ENCODE data around the gene ACO1. TPM values are rescaled to one million over a fixed set of nuclear protein-coding genes. Genes with fewer than 3 reads are reported as not detected.

Gene ACO1
- total RNA-seq, 1 experiment from 2014 or later = 36.2 TPM

- TF ChIP-seq ZNF274 (IDR thresholded peaks at IDR 0.05; ENCODE audit: low read depth, low read length) (no peak), EGR1 (IDR thresholded peaks at IDR 0.05; ENCODE audit: low read depth) (no peak)
These were observed 13.8 kb downstream of the ACO1 start (continued) for GRCh38 chr9:32398207-32398606.

DNA sequence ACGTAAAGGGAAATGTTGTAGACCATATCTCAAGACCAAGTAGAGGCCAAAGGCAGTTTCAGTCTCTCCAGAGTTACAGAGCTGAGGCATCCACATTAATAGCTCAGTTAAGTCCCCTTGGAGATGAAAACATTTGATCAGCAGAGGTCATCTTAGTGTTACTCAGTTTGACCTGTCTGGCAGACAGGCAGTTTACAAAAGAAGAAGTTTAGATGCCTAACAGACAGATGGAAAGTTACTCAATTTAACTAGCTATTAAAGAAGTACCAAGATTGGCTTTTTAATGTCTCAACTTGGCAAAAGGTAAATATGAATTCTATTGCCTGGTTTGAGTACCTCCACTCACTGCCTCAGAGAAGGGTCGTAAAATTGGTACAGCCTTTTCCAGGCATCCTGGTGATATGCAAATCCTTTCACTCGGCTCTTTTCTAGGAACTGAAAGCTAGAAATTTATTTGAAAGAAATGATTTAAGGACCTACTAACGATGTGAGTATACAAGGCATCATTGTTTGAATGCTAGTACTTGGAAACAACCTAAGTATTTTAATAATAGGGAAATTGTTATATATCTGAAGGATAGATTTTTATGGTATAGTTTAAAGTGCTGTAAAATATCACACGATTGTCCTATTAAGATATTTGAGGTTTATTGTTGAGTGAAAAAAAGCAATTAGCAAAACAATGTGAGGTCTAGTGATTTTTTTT lies 14.8 kb downstream of the ACO1 start:
- intact Hi-C loops (cut with micrococcal nuclease) = no loop called here
- H3K36me3 ChIP-seq (ENCODE audit: control insufficient read depth in 1 of 2, insufficient read depth in 2 of 2, low read length in 2 of 2) = no peaks in the 10 kb centered on the region
- no peaks in the 10 kb centered on the region for H3K9me3 ChIP-seq (ENCODE audit: control insufficient read depth in 1 of 2, insufficient read depth in 1 of 2, low read depth in 1 of 2, low read length in 2 of 2)
- TF ChIP-seq ZNF274 (IDR thresholded peaks at IDR 0.05; ENCODE audit: low read depth, low read length) (no peak), ELF1 (IDR thresholded peaks at IDR 0.05; ENCODE audit: borderline replicate concordance, low read depth) (no peak), SRF (IDR thresholded peaks at IDR 0.05; ENCODE audit: low read depth) (no peak), ATF3 (IDR thresholded peaks at IDR 0.05) (no peak), FOSL1 (IDR thresholded peaks at IDR 0.05; ENCODE audit: low read depth) (no peak), CEBPB (IDR thresholded peaks at IDR 0.05; ENCODE audit: low read depth) (no peak)
- DNase-seq (ENCODE audit: low read depth, low spot score) (no peak), ATAC-seq (no peak)
- CTCF ChIA-PET = interaction anchor here (1.6 kb wide), 1 partner anchor 20 kb away, joined by 4 read pairs; no protein-coding TSS in a partner anchor
- no peaks in the 10 kb centered on the region for H3K9me2 ChIP-seq (ENCODE audit: insufficient read depth)
- POLR2A ChIA-PET = interaction anchor here (1.0 kb wide), 1 partner anchor 15 kb away, joined by 3 read pairs; the partner anchor contains the start of gene ACO1
- H3K27ac ChIP-seq (ENCODE audit: low read depth, low read length) = no peak overlapping the region
- H4K20me1 ChIP-seq (ENCODE audit: insufficient read depth) = no peaks in the 10 kb centered on the region
- H3K4me3 ChIP-seq (replicated peaks in 1 of 2; ENCODE audit: low read depth in 1 of 2, low read length in 2 of 2) = no peak overlapping the region
- peaks cover 4 to 6% of the 10 kb centered on the region in 2 experiments; a peak in 2 of 4 replicates for H3K4me1 ChIP-seq (ENCODE audit: control insufficient read depth in 1 of 2, insufficient read depth in 2 of 2, low read length in 2 of 2)
- no peaks in the 10 kb centered on the region for H3K27me3 ChIP-seq (ENCODE audit: insufficient read depth, low read length)
- no TSS peak for BruUV-seq (replicated peaks)
- no peak overlapping the region for H2AFZ ChIP-seq (ENCODE audit: low read depth, low read length, poor library complexity, severe bottlenecking)
- H3K4me2 ChIP-seq (ENCODE audit: low read length) = no peak overlapping the region
- H3K9ac ChIP-seq (ENCODE audit: low read length) = no peak overlapping the region
- RAD21 ChIA-PET (ENCODE audit: low non-redundant PET in 1 of 2, low total read pairs in 2 of 2, uncharacterized antibody in 2 of 2, unreplicated experiment in 2 of 2) = no interaction called here
- peaks cover 21% of the 10 kb centered on the region; the same call in 1 of the 2 replicates for H3K79me2 ChIP-seq (ENCODE audit: insufficient read depth, low read length)

DNA sequence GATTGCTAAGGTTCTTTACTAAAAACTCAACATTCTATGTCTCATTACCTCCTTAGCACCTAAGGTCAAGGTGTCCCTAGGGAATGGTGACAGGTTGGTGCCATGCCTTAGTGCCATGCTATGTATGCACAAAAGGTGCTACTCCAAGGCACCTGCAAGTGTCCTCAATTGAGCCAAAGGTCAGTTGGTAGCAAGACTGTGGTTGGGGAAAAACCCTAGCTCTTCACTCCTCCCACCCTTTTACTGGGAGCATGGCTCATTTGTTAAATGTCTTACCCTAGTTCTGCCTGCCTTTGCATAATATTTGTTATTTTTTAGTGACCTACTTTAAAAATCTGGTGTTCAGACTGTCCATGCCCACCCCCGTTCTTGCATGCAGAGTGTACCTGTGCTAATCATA lies 17.0 kb downstream of the ACO1 start:
- H2AFZ ChIP-seq (ENCODE audit: low read depth, low read length, poor library complexity, severe bottlenecking) = no peak overlapping the region
- H3K27ac ChIP-seq (ENCODE audit: low read depth, low read length) = no peak overlapping the region
- RAD21 ChIA-PET (ENCODE audit: low non-redundant PET in 1 of 2, low total read pairs in 2 of 2, uncharacterized antibody in 2 of 2, unreplicated experiment in 2 of 2) = no interaction called here
- CTCF ChIA-PET = no interaction called here
- no peak overlapping the region for H3K4me3 ChIP-seq (replicated peaks in 1 of 2; ENCODE audit: low read depth in 1 of 2, low read length in 2 of 2)
- H3K36me3 ChIP-seq (ENCODE audit: control insufficient read depth in 1 of 2, insufficient read depth in 2 of 2, low read length in 2 of 2) = peaks cover 5 to 8% of the 10 kb centered on the region in 2 experiments; a peak in 2 of 4 replicates
- no TSS peak for BruUV-seq (replicated peaks)
- H3K79me2 ChIP-seq (ENCODE audit: insufficient read depth, low read length) = peaks cover 12% of the 10 kb centered on the region; the same call in 1 of the 2 replicates
- H4K20me1 ChIP-seq (ENCODE audit: insufficient read depth) = no peaks in the 10 kb centered on the region
- no peak overlapping the region for H3K9ac ChIP-seq (ENCODE audit: low read length)
- intact Hi-C loops (cut with micrococcal nuclease) = no loop called here
- H3K4me1 ChIP-seq (ENCODE audit: control insufficient read depth in 1 of 2, insufficient read depth in 2 of 2, low read length in 2 of 2) = no peaks in the 10 kb centered on the region
- no peaks in the 10 kb centered on the region for H3K9me2 ChIP-seq (ENCODE audit: insufficient read depth)
- 0 out of 4 replicates have a peak, but pooled peaks cover 3 to 6% of the 10 kb centered on the region in 2 experiments for H3K9me3 ChIP-seq (ENCODE audit: control insufficient read depth in 1 of 2, insufficient read depth in 1 of 2, low read depth in 1 of 2, low read length in 2 of 2)
- H3K4me2 ChIP-seq (ENCODE audit: low read length) = no peak overlapping the region
- POLR2A ChIA-PET = no interaction called here
- DNase-seq (ENCODE audit: low read depth, low spot score) = no peak
- ATAC-seq = no peak
- H3K27me3 ChIP-seq (ENCODE audit: insufficient read depth, low read length) = no peaks in the 10 kb centered on the region
- TF ChIP-seq ATF3 (IDR thresholded peaks at IDR 0.05) = no peak
- no peak for TF ChIP-seq YY1 (IDR thresholded peaks at IDR 0.05; ENCODE audit: extremely low read depth, insufficient replicate concordance, low read depth, low read length)
- TF ChIP-seq CTCF (IDR thresholded peaks at IDR 0.05 in 2 of 3, conservative IDR thresholded peaks at IDR 0.05 in 1 of 3; ENCODE audit: borderline replicate concordance in 1 of 3, insufficient read depth in 1 of 3, low read depth in 2 of 3, low read length in 2 of 3) = no peak
- no peak for TF ChIP-seq ELF1 (IDR thresholded peaks at IDR 0.05; ENCODE audit: borderline replicate concordance, low read depth)
- TF ChIP-seq, protein P1, sequence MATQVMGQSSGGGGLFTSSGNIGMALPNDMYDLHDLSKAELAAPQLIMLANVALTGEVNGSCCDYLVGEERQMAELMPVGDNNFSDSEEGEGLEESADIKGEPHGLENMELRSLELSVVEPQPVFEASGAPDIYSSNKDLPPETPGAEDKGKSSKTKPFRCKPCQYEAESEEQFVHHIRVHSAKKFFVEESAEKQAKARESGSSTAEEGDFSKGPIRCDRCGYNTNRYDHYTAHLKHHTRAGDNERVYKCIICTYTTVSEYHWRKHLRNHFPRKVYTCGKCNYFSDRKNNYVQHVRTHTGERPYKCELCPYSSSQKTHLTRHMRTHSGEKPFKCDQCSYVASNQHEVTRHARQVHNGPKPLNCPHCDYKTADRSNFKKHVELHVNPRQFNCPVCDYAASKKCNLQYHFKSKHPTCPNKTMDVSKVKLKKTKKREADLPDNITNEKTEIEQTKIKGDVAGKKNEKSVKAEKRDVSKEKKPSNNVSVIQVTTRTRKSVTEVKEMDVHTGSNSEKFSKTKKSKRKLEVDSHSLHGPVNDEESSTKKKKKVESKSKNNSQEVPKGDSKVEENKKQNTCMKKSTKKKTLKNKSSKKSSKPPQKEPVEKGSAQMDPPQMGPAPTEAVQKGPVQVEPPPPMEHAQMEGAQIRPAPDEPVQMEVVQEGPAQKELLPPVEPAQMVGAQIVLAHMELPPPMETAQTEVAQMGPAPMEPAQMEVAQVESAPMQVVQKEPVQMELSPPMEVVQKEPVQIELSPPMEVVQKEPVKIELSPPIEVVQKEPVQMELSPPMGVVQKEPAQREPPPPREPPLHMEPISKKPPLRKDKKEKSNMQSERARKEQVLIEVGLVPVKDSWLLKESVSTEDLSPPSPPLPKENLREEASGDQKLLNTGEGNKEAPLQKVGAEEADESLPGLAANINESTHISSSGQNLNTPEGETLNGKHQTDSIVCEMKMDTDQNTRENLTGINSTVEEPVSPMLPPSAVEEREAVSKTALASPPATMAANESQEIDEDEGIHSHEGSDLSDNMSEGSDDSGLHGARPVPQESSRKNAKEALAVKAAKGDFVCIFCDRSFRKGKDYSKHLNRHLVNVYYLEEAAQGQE (IDR thresholded peaks at IDR 0.05; ENCODE audit: low read depth) = no peak
- TF ChIP-seq ZFX (IDR thresholded peaks at IDR 0.05) = no peak
